GM19240 (cell line): ENCODE results near the gene PVALEF.
"Not testable (repeated sequence)": the region's sequence is repeated elsewhere in the genome, so short reads cannot be mapped to it uniquely, and the experiment has no call there.

Experiments used
- DNase-seq: peaks from one replicate; pipeline ENCODE4 v3.0.0; 2011; ENCODE audit warnings: low spot score; ENCODE audit not compliant: insufficient read length

The PVALEF gene

DNA sequence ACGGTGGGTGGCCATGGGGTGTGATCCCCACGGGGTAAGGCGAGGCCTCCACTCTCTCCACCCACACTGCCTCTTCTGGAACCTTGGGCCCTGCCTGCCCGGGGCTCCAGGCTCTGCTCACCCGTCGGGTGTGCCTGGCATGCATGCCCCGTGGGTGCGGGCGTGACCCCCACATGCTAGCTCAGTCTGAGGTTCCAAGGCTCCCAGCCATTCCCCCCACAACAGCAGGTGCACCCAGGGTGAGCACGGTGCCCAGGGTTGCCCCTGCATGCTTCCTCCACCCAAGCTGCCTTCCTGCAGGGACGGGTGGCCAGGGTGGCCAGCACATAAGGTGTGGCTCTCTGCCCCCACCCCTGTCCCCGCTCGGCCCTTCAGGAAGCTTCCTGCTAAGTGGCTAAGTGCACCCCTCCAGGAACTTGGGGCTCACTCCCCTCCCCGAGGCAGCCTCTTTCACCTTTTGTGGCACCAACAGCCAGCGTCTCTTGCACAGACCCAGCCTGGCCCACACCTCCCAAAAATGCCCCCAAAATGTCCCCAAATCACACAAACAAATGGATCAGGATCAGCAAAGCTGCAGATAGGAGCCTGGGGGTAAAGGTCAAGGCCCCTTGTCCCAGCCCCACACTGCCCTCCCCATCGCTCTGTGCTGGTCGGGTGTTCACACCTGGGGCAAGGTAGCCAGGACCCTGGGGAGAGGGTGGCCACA lies 21.4 kb upstream of the PVALEF start:
- no peak for DNase-seq

- DNase-seq, result no peak
These were observed 20.9 kb upstream of the PVALEF start for GRCh38 chr17:81144423-81144781.

DNA sequence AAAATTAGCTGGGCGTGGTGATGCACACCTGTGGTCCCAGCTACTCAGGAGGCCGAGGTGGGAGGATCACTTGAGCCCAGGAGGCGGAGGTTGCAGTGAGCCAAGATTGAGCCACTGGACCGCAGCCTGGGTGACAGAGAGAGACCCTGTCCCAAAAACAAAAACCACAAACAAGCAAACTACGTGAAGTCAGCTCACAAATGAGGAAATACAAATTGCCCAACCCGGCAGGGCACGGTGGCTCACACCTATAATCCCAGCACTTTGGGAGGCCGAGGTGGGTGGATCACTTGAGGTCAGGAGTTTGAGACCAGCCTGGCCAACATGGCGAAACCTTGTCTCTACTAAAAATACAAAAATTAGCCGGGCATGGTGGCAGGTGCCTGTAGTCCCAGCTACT lies 19.1 kb upstream of the PVALEF start:
- DNase-seq, result not testable (repeated sequence)

DNA sequence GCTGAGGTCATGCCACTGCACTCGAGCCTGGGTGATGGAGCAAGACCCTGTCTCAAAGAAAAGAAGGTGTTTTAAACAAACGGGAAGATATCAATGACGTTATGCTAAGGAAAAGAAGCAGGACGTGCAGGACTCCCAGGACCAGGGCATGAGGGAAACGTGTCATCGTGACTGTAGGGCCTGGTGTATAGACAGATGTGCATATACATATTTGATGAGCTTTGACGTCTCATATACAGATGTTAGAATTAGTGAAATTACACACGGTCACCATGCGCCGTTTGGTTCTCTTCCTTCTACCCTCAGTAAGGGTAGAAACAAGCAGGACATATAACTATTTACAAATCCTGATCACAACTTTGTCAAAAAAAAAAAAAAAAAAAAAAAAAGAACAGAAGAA lies 17.6 kb upstream of the PVALEF start:
- no peak for DNase-seq

- no peak for DNase-seq
These were observed 16.7 kb upstream of the PVALEF start for GRCh38 chr17:81148571-81148970.

DNA sequence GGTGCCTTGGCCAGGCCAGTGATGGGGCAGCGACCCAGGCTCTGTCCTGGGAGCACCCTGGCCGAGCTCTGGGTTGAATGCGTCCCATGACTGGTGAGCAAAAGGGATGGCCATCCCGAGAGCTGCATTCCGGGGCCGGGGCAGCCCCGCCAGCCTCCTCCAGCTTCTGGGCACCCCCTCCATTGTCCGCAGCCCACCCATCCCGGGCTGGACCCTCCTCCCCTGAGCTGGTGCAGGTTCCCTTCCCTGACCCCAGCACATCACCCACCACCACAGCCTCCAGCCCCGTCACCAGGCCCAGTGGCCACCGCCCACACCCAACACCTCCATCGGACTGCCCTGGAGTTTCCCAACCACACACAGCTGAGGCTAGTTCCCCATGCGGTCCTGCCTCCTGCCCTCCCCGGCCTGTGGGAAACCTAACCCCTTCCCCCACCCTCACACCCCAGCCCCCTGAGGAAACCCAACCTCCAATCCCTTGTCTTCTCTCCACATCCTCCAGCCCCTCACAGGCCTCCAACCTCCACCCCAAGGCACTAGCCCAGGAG lies 16.2 kb upstream of the PVALEF start:
- no peak for DNase-seq

DNA sequence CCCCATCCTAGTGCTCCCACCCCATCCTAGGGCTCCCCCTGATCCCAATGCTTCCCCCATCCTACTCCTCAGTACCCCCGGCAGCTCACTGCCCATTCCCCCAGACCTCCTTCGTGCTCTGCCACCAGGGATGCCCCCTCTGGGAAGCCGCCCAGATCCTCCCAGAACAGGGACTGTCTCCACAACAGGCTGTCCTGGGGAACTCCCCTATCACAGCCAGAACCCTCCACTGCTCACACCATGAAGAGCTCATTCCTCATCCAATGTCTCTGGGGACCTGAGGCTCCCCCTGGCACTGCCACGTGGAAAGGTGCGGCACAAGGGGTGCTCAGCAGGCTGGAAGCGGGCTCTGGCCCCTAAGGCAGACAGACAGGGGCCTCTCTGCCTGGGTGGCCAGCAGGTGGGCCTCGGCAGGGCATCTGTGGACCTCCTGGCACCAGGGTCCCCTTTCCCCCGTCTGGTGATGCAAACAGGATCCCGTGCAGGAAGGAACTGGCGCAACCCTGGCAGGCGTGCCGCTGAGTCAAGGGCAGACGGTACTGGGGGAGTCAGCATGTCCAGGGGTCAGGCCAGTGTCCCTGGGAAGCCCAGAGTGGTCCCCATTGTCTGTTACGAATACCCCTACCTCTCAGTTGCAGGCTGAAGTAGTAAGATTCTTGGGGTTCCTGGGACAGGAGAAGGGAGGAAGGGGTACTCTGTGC lies 14.8 kb upstream of the PVALEF start:
- DNase-seq, result no peak

- DNase-seq, result no peak
These were observed 14.0 kb upstream of the PVALEF start for GRCh38 chr17:81151278-81151677.

DNA sequence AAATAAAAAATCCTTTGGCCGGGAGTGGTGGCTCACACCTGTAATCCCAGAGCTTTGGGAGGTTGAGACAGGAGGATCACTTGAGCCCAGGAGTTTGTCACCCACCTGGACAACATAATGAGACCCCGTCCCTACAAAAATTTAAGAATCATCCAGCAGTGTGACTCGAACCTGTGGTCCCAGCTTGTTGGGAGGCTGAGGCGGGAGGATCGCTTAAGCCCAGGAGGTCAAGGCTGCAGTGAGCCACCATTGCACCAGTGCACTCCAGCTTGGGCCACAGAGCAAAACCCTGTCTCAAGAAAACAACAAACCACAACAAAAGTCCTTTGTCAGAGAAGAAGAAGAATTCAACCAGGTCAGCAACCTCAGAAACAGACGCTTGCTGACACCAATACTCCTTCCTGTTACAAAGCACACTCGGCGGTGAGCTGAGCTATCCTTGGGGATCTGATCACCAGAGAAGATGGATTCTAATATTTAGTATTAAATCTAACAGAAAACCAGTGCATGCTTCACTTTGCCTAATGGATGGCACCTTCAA lies 12.9 kb upstream of the PVALEF start:
- no peak for DNase-seq

GRCh38 chr17:81153340-81153803 lies 11.9 kb upstream of the PVALEF start:
- DNase-seq, result no peak

DNA sequence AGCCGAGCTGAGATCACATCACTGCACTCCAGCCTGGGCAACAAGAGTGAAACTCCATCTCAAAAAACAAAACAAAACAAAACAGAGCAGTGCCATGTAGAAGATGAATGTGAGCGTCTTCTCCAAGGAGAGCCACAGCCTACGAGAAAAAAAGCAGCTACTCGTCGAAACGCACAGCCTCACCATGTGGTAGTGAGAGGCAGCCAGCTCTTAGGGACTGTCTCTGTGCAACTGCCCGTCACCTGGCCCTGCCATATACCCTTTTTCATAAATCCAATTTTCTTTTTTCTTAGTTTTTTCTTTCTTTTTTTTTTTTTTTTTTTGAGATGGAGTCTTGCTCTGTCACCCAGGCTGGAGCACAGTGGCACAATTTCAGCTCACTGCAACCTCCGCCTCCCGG lies 11.3 kb upstream of the PVALEF start:
- DNase-seq, result not testable (repeated sequence)

DNA sequence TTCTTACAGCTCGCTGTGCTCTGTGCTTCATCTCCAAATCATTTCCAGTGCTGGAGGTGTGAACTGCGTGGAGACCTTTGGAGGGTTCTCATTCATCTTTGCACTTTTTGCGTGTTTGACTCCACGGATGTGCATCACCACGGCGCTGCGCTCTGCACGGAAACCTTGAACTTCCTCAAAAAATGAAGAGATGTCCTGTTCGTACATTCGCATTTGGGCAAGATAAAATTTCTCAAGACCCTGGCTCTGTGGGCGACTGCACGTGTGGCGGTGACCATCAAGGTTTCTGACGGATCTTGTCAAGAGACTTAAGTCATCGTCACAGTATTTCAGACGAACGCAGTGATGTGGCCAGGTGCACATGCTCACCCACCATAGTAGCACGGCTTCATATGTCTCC lies 10.3 kb upstream of the PVALEF start:
- no peak for DNase-seq

DNA sequence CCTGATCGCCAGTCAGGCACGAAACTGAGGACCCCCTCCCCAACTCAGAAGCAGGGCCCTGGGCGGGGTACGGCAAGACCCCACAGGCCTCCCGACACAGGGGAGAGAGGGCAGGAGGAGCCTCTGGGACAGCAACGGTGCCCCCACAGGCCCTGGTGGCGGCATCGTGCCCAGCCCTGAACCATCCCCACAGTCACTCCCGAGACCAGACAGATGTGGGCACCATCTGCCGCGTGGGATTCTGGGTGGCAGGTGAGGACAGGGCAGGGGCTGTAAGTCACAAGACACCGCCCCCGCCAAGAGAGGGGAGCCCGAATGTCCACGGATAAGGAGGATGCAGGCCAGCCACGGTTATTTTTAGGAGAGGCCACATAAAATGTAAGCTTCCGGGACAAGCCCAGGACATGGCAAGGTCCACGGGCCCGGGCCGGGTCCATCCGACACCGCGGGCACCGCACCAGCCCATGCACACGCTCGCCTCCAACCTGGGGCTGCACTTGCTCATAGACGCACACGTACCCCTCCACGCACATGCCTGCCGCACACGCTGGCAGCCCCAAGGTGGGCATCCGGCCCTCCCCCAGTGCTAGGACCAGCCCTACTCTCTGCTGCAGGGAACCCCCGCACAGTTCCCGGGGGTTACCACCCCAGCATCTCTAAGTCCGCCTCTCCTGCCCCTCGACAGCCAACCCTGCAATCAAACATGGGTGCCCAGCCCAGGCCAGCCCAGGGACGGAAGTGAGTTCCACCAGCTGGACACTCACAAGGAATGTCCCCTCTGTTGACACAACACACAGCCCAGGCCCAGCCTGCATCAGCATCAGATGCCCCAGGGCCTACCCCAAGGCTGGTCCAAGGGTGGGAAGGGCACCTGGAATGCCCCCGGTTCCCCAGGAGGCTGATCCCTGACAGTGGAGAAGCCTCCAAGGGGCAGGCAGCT lies 8.2 kb upstream of the PVALEF start:
- DNase-seq, result no peak

DNA sequence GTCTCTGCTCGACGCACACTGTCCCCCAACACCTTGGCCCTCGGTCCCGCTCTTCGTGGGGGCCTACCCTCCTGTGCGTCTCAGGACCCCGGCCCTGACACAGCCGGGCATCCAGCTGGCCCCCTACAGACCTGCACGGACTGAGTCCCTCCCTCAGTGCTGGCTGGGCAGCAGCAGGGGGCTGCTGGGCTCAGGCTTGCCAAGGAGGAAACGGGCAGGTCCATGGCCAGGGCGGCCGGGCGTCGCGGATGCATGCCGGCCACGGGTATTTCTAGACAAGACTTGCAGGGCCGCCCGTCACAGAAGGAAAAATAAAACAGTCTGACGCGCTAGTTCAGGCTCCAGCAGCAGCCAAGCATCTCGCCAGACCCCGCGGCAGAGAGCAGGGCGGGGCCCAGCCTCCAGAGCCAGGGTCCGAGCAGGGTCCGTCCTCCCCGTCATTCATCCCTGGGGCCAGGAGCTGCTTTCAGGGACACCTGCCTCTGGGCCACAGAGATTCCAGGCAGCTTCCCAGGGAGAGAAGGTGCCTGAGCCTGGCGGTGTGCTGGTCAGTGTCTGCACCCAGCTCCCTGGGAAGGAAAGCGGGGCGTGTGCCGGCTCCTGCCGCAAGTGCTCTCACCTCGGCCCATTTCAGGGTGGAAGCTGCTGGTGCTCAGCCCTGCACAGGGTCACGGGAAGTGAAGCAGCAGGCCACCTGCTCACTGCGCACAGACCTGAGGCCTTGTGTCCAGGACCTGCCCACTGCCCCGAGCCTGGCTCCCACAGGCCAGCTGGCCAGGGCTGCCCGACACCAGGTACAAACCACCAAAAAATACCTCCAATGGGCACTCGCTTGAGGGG lies 7.2 kb upstream of the PVALEF start:
- no peak for DNase-seq

- no peak for DNase-seq
These were observed 6.4 kb upstream of the PVALEF start for GRCh38 chr17:81158688-81159590.

DNA sequence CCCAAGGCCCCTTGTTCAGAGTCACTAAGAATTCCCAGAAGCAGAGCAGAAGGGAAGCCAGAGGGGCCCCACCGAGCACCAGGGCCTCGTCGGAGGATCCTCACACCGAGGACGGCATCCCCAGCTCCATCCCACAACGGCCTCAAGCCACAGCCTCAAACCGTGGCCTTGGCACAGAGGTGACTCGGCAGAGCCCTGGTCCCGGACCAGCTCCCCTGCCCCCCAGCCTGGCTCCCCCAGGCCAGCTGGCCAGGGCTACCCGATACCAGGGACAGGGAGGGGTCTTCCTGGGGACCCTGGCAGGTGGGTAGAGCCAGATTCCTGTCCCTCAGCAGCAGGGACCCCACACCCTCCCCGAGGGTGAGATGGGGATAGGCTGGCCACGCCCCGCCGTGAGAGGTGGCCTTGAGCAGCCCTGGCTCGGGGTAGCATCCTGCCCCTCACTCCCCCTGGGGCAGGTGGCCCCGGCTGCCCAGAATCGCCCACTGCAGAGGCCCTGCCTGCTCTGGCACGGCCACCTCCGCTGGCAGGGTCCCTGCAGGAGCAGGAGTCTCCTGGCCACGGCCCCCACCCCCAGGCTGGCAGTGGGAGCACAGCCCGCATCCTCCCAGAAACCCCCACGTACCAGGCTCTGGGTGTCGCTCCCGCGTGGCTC lies 5.6 kb upstream of the PVALEF start:
- DNase-seq, result no peak

DNA sequence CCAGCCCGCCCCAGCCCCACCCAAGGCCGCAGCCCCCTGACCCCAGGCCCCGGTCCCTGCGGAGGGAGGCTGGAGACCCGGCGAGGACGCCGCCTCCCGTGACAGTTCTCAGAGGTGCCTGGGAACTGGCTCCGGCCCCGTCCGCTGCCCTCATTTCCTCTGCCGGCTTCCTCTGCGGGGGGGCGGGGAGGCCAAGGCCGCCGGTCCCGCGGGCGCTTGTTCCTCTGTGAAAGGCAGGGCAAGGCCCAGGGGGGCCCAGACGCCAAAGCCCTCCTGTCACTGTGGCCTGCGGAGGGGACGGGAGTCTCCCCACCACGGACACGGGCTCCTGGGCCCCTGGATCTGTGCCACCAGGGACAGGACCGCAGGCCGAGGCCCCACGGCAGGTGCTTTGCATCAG lies 5.0 kb upstream of the PVALEF start:
- DNase-seq, result no peak

GRCh38 chr17:81160747-81161453 lies 4.4 kb upstream of the PVALEF start:
- DNase-seq, result no peak
